HG03521 (cell line): Measurements from ENCODE around the gene ANKH.
A peak's percentile ranks its signal among the peaks of the same experiment; 100 is the strongest.

Experiments used
- ATAC-seq: cut with Tn5 transposase; IDR thresholded peaks from one replicate; pipeline ENCODE4 v1.9.1; 2021; ENCODE audit warnings: mild to moderate bottlenecking, moderate library complexity; ENCODE audit not compliant: unreplicated experiment

ANKH gene

GRCh38 chr5:14699159-14699558, 172.4 kb downstream of the ANKH start:
- ATAC-seq = no peak

DNA sequence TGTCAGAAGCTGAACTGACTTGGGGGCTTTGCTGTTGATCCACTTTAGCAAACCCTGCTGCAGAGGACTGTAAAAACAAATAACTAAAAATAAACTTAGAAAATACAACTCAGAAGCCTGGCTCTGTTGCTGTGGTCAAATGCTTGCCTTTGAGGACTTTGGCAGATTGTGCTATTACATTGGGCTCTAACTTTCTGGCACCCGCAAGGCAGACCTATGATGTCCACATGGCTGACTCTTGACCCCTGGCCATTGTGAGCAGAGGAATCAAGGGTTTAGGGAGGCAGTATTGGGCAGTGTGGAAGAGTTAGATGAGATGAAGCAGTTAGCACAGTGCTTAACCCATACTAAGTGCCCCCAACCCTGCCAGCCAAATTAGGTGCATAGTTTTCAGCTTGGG, 173.1 kb downstream of the ANKH start:
- ATAC-seq = no peak

- ATAC-seq = no peak
Observed at GRCh38 chr5:14696851-14697250, 174.7 kb downstream of the ANKH start.

GRCh38 chr5:14696057-14696456, 175.5 kb downstream of the ANKH start:
- no peak for ATAC-seq

- ATAC-seq = no peak
Observed at GRCh38 chr5:14695152-14695551, 176.4 kb downstream of the ANKH start.

- no peak for ATAC-seq
Observed at GRCh38 chr5:14693070-14693469, 178.5 kb downstream of the ANKH start.

DNA sequence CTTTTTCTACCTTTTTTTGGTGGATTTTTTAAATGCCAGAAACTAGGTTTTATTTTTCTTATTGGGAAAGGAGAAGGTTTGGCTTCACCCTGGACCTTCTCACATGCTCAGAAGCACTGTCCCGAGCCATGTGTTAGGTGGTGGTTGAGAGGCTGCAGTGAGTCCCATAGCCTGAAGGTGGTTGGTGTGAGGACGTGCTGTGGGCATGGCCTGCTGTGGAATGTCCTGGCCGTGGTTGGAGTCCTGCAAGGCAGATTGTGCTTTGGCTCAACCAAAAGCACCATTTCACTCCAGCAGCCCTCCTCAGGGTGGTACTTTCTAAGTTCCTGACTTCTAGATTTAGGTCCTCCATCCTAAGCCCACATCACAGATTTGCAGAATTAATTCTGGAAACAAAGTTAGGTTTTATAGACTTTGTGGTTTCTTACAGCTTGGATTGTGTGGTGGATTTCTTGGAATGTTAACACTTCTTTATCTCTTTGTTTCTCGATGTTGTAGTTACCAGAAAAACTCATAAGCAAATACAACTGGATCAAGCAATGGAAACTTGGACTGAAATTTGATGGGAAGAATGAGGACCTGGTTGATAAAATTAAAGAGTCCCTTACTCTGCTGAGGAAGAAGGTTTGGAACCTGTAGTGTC, 184.4 kb downstream of the ANKH start:
- ATAC-seq = no peak

- ATAC-seq = no peak
Observed at GRCh38 chr5:14686517-14686916, 185.1 kb downstream of the ANKH start.

DNA sequence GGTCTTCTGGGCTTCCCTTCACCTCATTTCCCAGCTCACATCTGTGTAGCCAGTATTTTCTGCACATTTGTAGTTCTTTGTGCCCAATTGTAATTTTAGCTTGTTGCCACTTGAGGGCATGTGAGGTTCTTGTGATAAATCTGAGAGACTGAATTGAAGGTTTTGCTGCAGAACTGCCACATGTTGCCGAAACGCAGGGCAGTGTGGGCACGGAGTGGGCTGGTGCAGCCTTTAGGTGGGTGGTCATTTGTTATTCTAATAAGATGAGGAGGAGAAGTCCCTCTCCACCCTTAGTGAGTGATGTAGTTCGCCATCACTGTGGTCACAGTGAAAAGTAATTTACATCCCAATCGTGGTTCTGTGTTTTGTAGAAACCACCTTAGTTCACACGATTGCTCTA, 185.8 kb downstream of the ANKH start:
- peak; percentile 84 for ATAC-seq

DNA sequence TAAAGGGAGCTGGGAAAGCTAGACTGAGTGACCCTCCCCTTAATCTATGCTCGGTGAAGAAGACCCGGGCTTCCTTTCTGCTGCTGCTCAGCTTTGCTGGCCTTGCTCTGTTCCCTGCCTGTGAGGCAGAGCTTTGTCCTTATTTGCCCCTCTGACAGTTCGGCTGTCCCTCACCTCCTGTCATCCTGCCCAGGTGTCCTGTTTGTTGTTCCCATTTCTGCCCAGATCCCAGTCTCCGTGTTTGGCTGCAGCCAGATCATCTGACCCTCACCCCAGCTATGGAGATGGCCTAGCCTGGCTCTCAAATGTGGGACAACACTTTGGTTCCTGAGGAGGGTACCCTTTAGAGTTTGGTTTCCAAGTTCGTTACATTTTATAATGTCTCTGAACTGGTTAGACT, 186.8 kb downstream of the ANKH start:
- ATAC-seq = no peak

DNA sequence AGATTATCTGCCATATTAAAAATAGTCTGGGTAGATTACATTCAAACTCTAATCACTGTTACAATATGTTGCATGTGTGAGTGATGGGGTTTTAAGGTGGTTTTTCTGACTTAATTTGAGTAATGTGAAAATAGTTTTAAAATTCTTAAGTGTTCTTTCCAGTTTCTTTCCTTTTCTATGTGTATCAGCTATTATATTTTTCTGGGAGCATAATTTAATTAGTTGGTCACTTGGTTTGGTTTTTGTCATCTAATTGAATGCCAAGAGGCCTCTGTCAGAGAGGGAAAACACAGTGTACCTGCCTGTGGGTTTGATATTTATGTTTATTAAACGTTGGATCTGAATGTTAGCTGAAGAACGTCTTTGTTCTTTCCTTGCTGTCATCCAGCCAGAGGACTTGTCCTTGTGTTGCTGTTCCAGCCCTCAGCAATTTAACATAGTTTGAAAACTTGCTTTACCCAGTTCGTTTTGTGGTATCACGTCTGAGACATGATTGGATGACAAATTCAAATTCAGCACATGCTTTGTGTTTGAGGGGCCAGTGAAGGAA, 187.6 kb downstream of the ANKH start:
- no peak for ATAC-seq

- ATAC-seq = no peak
Observed at GRCh38 chr5:14681236-14681752, 190.3 kb downstream of the ANKH start.

DNA sequence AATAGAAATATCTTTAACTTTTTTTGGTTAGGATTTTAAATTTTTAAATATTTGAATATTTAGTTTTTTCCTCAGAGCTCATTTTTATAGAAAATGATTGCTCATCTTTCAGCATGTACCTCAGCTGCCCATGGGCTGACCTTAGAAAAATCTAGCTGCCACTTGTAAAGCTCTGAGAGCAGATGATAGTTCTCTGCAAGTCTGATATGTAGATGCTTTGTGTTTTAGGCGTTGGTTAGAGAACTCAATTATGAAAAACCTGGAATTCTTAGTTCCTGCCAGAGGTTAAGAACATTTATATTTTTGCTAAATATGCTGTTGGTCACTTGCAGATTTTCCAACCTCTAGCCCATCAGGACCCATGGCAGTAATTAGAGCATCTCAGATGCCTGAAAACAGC, 192.0 kb downstream of the ANKH start:
- no peak for ATAC-seq

GRCh38 chr5:14678773-14679334, 192.7 kb downstream of the ANKH start:
- no peak for ATAC-seq

DNA sequence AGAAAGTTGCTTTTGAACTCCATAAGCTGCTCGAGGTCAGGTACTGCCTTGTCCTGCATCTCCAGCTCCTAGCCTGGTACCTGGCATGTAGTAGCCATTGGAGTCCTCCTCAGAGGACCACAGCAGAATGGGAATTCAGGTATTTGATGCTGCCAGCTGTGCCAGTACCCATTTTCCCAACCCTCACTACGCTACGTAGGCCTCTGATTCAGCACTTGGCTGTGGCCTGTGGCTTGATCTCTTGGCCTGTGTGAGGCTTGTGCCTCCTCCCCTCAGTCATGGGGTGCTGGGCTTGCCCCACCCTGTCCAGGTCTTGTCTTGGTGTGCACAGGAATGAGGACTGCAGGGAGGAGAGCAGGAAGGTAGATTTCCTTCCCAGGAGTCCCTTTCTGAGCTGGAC, 195.3 kb downstream of the ANKH start:
- peak; percentile 38 for ATAC-seq

DNA sequence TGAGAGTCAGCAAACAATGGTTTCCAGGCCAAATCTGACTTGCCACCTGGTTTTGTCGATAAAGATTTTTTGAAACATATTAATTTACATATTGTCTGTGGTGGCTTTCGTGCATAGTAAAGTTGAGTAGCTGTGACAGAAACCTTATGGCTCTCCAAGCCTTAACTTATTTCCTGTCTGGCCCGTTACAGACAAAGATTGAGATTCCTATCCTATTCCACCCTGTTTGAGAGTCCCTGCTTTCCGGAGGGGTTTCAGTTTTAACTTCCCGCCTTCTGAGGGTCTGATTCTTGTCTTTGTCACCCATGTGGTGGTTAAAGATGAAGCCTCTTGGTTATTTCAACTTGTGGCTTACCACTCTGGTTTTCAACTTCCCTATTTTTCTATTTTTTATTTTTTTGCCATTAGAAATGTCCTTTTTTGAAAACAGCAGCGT, 195.7 kb downstream of the ANKH start:
- ATAC-seq = peak; percentile 41

DNA sequence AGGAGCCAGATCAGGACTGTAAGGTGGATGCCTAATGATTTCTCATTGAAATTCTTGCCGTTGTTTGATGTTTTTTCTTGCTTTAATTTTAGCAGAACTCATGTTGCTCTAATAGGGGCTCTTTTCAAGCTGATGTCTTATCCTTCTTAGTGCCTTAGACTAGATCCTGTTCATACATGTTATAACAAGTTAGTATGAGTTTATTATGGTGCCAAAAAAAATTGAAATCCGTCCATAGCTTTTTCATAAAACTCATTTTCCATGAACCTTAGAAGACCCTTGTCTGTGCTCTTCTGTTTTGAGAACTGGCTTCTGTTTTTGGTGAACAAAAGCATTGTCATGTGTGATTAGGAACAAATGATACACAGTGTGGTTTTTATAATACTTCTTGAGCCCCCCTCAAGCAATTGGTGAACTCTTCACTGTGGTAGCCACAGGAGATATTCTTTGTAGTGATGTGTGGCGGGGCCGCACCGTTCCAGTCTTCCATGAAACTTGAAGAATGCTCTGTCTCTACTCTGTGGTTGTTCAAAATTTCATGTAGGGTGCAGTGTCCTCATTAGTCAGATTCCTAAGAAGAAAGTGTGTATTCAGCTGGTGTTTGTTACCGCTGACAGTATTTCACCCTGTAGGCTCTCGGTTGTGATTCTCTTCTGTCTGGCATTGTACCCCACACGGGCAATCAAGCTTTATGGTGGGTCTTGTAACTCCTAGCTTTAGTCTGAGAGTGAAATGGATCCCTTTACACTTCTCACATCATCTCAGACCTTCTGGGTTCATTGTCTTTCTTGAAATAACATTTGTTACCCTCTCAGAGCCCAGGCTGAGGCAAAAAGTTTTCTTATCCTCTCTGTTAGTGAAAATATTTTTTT, 196.4 kb downstream of the ANKH start:
- ATAC-seq = peak; percentile 4

GRCh38 chr5:14673443-14673842, 198.1 kb downstream of the ANKH start:
- ATAC-seq = no peak

- no peak for ATAC-seq
Observed at GRCh38 chr5:14672484-14673394, 198.8 kb downstream of the ANKH start.

- ATAC-seq = no peak
Observed at GRCh38 chr5:14672082-14672481, 199.5 kb downstream of the ANKH start.
